Tibial artery (tissue), 4 donors: ENCODE data around the gene CEMIP2.
"Not testable (repeated sequence)": the region's sequence is repeated elsewhere in the genome, so short reads cannot be mapped to it uniquely, and the experiment has no call there.

ENCODE experiments used
- DNase-seq, 2 donors: peaks; one replicate each; pipeline ENCODE4 v3.0.0-alpha.2; 2019
- H3K27ac ChIP-seq, 2 donors: fragments of 200-600 bp; sonication (generic) in 1 of 2; 1 replicate in 1 of 2; 2 replicates in 1 of 2; pipeline ENCODE4 v1.5.1; 2018 to 2019; ENCODE audit warnings: mild to moderate bottlenecking in 1 of 2
- H3K27me3 ChIP-seq, 2 donors: fragments of 200-600 bp; sonication (generic) in 1 of 2; one replicate each; pipeline versions ENCODE4 v1.5.1 to v1.6.0; 2016 to 2019
- H3K36me3 ChIP-seq, 3 donors: fragments of 200-600 bp; sonication (generic) in 2 of 3; one replicate each; pipeline ENCODE4 v1.5.1; 2016 to 2019; ENCODE audit warnings: mild to moderate bottlenecking in 2 of 3
- H3K4me1 ChIP-seq, 4 donors: fragments of 200-600 bp; sonication (generic) in 2 of 4; 1 replicate in 3 of 4; 2 replicates in 1 of 4; pipeline ENCODE4 v1.5.1; 2016 to 2019
- H3K4me3 ChIP-seq, 2 donors: fragments of 200-600 bp; sonication (generic) in 1 of 2; 1 replicate in 1 of 2; 2 replicates in 1 of 2; pipeline ENCODE4 v1.5.1; 2018 to 2019; ENCODE audit warnings: mild to moderate bottlenecking in 2 of 2
- H3K9me3 ChIP-seq, 3 donors: fragments of 200-600 bp; sonication (generic) in 1 of 3; one replicate each; pipeline ENCODE4 v1.5.1; 2016 to 2019
- CTCF ChIP-seq, 2 experiments: fragments of 200-600 bp in 1 of 2; fragments of 450-650 bp in 1 of 2; IDR thresholded peaks; one replicate each; pipeline ENCODE4 v1.5.1; 2017 to 2019; ENCODE audit warnings: antibody characterized with exemption in 2 of 2, mild to moderate bottlenecking in 1 of 2, moderate library complexity in 1 of 2
- intact Hi-C: fragments of 100-400 bp; cut with DNase I; formaldehyde crosslinking; loops from one replicate; pipeline ENCODE4 v1.15.0; 2023; ENCODE audit warnings: low total_unique reads

Gene CEMIP2

GRCh38 chr9:71663216-71663615, 105.1 kb downstream of the CEMIP2 start:
- Histone ChIP-seq H3K4me1 (peaks cover 0 to 6% (median 0%) of the 10 kb centered on the region in 4 donors), H3K27ac (no peak overlapping the region), H3K4me3 (no peak overlapping the region), H3K9me3 (no peaks in the 10 kb centered on the region), H3K27me3 (peaks cover 0 to 5% of the 10 kb centered on the region in 2 donors), H3K36me3 (no peaks in the 10 kb centered on the region)
- TF ChIP-seq CTCF (IDR thresholded peaks at IDR 0.05) = no peak
- intact Hi-C loops = no loop called here
- no peak for DNase-seq

- H3K4me3 ChIP-seq = no peak overlapping the region
- peaks cover 0 to 6% (median 0%) of the 10 kb centered on the region in 4 donors for H3K4me1 ChIP-seq
- no peak overlapping the region for H3K27ac ChIP-seq
- no peak for TF ChIP-seq CTCF (IDR thresholded peaks at IDR 0.05)
- peaks cover 0 to 5% of the 10 kb centered on the region in 2 donors for H3K27me3 ChIP-seq
- no peaks in the 10 kb centered on the region for H3K9me3 ChIP-seq
- no peaks in the 10 kb centered on the region for H3K36me3 ChIP-seq
- DNase-seq = no peak
- intact Hi-C loops = no loop called here
Measured at GRCh38 chr9:71662082-71662481, 106.2 kb downstream of the CEMIP2 start.

GRCh38 chr9:71657276-71657675, 111.0 kb downstream of the CEMIP2 start:
- H3K4me1 ChIP-seq, intact Hi-C loops, H3K27ac ChIP-seq, H3K27me3 ChIP-seq, DNase-seq, H3K9me3 ChIP-seq, H3K36me3 ChIP-seq, H3K4me3 ChIP-seq: not testable (repeated sequence)

GRCh38 chr9:71656496-71656895, 111.8 kb downstream of the CEMIP2 start:
- Histone ChIP-seq H3K27ac (no peak overlapping the region), H3K4me1 (no peaks in the 10 kb centered on the region), H3K9me3 (no peaks in the 10 kb centered on the region), H3K4me3 (no peak overlapping the region), H3K27me3 (peaks cover 0 to 5% of the 10 kb centered on the region in 2 donors), H3K36me3 (no peaks in the 10 kb centered on the region)
- TF ChIP-seq CTCF (IDR thresholded peaks at IDR 0.05) = no peak
- DNase-seq = no peak
- intact Hi-C loops = no loop called here

GRCh38 chr9:71655778-71656177, 112.5 kb downstream of the CEMIP2 start:
- Histone ChIP-seq H3K4me1 (no peaks in the 10 kb centered on the region), H3K27ac (no peak overlapping the region), H3K9me3 (no peaks in the 10 kb centered on the region), H3K36me3 (no peaks in the 10 kb centered on the region), H3K27me3 (peaks cover 0 to 5% of the 10 kb centered on the region in 2 donors), H3K4me3 (no peak overlapping the region)
- intact Hi-C loops = no loop called here
- no peak for DNase-seq
- TF ChIP-seq CTCF (IDR thresholded peaks at IDR 0.05) = no peak

DNA sequence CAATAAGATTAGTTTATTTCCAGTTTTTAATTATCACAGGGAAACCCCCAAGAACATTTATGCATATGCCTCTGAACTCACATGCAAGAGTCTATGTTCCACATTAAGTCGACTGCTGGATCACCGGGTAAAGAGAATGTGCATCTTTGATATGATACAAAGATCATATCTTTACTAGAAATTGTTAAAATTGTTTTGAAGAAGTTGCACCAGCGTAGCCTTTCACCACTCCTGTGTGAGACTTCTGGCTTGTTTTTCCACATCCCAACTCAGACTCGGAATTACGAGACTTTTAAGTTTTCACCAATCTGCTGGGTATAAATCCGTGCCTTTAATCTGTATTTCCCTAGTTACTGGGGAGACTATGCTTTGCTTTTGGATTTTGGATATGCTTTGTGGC, 113.2 kb downstream of the CEMIP2 start:
- Histone ChIP-seq H3K9me3 (no peaks in the 10 kb centered on the region), H3K27ac (no peak overlapping the region), H3K27me3 (peaks cover 0 to 3% of the 10 kb centered on the region in 2 donors), H3K4me1 (no peaks in the 10 kb centered on the region), H3K4me3 (no peak overlapping the region), H3K36me3 (no peaks in the 10 kb centered on the region)
- intact Hi-C loops = no loop called here
- no peak for TF ChIP-seq CTCF (IDR thresholded peaks at IDR 0.05)
- no peak for DNase-seq
